Retina (tissue), 1 donor: ENCODE measurements around the gene CASP9.
A peak's percentile ranks its signal among the peaks of the same experiment; 100 is the strongest.
"Not testable (repeated sequence)": the region's sequence is repeated elsewhere in the genome, so short reads cannot be mapped to it uniquely, and the experiment has no call there.

Source experiments
- DNase-seq: peaks from one replicate; pipeline ENCODE4 v3.0.0-alpha.2; 2016

CASP9 gene

DNA sequence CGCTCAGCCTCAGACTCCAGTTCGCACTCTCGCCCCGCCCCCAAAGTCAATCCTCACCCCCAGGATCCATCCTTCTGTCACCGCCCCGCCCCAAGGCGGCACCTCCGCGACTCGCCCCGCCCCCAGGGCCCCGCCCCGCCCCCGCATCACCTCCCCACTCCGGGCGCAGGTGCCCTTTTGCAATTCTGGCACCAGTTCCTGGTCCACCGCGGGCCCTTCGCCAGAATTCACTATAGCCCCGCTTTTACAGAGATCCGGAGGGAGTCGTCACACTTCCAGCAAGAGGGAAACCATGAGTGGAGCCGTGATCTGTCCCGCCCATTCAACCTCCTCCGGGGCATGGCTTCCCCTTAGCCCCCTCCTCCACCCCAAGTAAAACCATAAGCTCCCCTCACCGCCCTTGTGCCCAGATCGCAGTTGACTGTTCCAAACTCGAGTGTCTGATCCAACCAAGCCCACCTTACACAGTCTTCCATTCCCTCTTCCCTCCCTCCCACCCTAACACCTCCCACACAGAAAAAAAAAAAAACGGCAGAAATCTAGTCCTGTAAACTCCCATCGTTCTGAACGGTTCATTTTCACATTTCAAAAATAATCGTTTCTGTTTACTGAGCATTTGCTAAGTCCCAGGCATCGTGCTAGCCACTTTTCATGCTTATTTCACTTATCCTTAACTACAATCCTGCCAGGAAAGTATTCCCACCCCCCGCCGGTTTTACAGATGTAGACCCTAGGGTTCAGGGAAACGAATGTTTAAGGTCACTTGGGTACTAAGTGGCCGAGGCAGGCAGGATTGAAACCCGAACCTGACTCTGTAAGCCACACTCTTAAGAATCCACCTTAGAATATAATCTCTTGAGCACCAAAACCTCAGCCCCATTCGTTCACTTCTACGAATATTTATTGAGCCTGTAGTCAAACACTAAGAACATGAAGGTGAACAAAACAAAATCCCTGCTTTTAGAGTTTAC, 1.3 kb upstream of the CASP9 start:
- DNase-seq, result peak; percentile 59

DNA sequence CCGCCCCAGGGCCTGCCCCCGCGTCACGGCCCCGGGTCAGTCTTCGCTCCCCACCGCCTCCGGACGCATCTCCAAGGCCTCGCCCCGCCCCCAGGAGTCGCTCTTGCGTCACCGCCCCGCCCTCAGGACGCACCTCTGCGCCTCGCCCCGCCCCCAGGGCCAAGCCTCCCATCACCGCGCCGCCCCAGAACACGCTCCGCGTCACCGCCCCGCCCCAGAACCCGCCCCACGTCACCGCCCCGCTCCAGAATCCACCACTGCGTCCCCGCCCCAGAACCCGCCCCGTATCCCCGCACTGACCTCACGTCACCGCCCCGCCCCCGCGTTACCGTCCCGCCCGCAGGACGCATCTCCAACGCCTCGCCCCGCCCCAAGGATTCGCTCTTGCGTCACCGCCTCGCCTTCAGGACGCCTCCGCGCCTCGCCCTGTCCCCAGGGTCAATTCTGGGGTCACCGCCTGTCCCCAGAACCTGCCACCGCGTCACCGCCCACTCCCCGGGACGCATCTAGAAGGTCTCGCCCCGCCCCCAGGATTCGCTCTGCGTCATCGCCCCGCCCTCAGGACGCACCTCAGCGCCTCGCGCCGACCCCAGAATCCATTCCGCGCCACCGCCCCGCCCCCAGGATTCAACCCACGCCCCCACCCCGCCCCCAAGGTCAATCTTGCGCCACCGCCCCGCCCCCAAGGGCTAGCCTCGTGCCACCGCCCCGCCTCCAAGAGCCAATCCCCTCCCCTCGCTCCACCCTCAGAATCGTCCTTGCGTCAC, 451 bp upstream of the CASP9 start:
- peak; percentile 96 for DNase-seq

DNA sequence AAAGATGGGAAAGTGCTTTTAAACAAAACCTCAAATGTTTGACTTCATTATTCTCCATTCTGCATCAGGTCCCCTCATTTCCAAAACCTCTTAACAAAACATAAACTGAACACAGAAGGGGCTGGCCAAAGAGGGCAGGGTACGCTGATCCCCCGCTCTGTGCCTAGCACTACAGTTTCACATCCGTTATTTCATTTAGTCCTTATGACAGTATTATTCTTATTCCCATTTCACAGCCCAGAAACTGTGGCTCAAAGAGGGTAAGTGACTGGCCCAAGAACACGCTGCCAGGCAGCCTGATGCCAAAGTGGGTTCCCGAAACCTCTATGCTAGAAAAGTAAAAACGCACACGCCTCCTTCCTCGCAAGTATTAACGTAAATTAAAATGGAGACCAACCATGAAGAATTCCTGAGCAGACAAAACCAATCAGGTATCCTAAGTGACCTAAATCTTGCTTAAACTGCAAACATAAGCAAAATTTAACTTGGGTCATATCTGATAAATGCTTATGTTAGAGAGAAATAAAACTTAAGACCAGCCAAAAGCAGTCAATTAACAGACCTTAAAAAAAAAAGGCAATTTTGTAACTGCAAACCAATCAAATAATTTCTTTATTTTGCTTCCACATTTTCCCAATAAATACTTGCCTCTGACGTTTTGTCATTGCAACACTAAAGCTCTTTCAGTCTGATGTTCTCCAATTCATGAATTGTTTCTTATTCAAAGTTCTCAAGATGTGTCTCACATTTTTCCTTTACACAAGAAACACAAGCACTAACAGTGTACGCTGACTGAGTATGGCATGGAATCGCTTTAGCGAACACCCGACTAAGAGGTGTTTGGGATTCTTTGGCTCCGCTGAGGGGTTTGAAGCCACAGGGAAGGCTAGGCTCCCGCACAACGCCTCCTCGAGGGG, 653 bp downstream of the CASP9 start:
- peak; percentile 25 for DNase-seq

DNA sequence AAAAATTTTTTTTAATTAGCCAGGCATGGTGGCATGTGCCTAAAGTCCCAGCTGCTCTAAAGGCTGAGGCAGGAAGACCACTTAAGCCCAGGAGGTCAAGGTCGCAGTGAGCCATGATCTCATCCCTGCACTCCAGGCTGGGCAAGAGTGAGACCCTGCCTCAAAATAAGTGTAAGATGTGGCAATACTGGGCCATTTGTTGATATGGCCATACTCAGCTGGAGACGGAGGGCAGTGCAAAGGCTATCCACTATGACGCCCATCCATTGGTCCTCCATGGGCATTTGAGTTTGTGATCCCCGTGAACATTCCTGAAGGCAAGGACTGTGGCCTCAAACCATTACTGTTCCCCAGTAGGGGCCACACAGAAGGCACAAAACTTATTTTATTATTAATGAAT, 1.5 kb downstream of the CASP9 start:
- no peak for DNase-seq

DNA sequence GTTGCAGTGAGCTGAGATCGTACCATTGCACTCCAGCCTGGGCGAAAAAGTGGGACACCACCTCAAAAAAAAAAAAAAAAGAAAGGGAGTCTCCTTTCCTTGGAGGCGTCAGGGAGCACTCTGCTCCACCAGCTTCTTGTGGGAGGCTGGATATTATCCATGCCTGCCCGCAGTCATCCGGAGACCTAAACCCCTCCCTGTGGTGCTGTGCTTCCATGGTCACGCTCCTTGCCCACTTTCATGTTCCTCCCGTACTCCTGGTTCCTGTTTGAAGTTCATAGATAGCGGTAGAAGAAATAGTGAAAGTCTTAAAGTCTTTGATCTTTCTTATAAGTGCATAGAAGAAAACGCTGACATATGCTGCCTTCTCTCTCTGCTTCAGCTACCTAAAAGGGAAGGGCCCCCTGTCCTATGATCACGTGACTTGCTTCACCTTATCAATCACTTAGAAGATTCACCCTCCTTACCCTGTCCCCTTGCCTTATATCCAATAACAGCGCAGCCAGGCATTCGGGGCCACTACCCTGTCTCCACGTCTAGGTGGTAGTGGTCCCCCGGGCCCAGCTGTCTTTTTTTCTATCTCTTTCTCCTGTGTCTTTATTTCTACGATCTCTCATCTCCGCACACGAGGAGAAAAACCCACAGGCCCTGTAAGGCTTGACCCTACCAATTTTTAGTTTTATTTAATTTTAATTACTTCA, 2.7 kb downstream of the CASP9 start:
- DNase-seq, result not testable (repeated sequence)

DNA sequence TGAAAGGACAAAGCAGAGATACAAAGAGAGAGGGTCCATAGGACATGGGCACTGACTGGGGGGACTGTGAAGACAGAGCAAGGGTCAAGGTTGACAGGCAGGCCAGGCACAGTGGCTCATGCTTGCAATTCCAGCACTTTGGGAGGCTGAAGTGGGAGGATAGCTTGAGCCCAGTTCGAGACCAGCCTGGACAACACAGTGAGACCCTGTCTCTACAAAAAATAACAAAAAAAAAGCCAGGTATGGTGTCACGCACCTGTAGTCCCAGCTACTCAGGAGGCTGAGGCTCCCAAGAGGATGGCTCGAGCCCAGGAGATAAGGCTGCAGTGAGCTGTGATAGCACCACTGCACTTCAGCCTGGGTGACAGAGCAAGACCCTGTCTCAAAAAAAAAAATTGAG, 4.4 kb downstream of the CASP9 start:
- DNase-seq, result no peak

DNA sequence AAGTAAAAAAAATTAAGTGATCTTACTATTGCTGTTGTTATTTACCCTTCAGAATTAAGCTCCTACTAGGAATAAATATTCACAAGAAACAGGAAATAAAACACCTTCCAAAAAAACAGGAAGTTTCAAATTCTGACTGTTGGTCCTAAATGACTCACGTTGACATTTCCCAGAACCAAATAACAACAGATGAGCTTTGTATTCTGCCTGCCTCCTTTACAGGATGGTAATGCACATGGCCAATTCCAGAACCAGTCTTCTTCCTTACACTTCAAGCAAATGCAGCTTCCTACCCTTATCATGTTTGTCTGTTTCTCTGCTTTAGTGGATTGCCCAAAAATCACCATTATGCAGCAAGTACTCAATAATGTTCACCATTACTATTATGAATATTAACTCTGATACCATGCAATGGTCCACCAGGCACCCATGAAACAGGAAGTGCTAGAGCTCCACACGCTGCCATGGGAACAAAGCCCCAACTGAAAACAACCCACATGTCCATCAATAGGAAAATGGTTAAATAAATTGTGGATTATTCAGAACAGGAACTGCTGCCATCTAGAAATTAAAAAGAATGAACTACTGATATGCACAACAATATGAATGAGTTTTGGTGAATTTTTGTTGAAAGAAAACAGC, 8.9 kb downstream of the CASP9 start:
- DNase-seq, result no peak

DNA sequence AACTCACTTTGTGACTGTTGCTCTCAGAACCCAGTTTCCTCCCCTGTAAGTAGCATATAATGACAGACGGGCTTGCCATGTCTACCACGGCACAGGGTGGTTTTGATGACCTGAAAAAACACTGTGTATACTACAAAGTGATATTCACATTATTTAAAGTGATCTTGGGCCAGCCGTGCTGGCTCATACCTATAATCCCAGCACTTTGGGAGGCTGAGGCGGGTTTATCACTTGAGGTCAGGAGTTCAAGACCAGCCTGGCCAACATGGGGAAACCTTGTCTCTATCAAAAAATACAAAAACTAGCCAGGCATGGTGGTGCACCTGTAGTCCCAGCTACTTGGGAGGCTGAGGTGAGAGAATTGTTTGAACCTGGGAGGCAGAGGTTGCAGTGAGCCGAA, 9.5 kb downstream of the CASP9 start:
- not testable (repeated sequence) for DNase-seq

DNA sequence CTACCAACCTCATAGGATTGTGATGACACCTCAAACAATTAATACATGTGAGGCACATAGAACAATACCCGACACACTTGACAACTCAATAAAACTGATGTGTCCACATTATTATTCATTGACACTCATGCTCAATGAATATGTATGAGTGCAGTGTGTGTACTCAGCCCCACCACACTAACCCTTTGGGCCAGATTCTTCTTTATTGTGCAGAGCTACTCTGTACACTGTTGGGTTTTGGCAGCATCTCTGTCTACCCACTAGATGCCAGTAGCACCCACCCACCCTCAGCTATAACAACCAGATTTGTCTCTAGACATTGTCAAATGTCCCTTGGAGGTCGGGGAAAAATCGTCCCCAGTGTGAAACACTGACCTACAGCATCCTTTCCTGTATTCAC, 10.1 kb downstream of the CASP9 start:
- DNase-seq, result no peak

DNA sequence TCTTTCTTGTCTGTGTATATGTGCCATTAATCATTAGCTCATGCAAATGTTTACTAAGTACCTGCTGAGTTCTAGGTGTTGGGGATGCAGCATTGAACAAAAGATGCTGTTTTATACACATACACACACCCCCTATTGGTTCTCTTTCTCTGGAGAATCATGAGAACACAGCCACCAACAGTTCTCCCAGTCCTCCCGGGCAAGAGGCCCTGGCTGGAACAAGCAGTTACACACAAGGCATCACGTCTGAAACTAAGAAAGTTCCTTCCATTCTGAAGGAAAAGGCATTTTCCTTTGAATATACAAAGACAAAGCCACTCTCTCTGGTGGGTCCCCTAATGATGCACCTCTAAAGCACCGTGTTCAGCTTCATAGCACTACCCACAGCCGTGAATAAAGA, 10.8 kb downstream of the CASP9 start:
- DNase-seq, result no peak

DNA sequence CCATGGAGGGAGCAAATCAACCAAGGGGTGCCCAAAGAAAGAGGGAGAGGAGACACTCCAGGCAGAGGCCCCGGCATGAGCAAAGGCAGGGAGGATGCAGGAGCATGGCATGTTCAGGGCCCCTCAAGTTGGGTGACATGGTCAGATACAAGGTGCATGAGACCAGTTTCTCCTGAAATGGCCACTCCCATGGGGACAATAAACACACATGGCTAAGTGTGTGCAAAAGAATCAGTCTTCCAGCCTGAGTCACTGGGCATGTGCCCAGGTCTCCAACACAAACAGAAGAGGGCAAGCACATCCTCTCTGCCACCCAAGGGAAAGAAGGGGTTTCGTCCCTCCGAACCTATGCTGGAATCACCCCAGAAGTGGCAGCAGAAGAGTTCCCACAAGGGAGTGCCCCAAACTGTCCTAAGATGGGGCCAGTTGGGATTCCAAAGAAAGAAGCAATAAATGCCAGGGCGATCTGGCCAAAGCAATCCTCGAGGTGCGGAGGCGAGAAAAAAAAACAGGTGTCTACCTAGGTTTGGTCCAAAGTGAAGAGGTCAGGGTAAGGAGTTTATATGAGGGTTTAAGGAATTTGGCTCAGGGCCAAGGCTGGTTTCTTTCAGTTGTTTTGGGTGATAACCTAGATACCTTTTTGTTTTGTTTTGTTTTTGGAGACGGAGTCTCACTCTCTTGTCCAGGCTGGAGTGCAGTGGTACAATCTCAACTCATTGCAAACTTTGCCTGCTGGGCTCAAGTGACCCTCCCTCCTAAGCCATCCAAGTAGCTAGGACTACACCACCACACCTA, 13.2 kb downstream of the CASP9 start:
- no peak for DNase-seq

DNA sequence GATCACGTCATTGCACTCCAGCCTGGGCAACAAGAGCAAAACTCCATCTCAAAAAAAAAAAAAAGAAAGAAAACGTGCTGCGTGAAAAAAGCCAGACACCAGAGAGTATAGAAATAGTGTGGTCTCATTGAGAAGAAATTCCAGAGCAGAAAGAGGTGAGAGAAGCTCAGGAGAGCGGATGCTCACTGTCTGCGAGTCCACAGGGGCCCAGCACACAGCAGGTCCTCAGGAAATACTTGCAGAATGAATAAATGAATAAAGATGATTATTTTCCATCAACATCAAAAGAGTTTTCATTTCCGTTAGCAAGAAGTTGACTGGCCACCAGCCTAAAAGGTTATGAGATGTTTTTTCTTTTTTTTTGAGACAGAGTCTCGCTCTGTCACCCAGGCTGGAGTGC, 14.4 kb downstream of the CASP9 start:
- no peak for DNase-seq

DNA sequence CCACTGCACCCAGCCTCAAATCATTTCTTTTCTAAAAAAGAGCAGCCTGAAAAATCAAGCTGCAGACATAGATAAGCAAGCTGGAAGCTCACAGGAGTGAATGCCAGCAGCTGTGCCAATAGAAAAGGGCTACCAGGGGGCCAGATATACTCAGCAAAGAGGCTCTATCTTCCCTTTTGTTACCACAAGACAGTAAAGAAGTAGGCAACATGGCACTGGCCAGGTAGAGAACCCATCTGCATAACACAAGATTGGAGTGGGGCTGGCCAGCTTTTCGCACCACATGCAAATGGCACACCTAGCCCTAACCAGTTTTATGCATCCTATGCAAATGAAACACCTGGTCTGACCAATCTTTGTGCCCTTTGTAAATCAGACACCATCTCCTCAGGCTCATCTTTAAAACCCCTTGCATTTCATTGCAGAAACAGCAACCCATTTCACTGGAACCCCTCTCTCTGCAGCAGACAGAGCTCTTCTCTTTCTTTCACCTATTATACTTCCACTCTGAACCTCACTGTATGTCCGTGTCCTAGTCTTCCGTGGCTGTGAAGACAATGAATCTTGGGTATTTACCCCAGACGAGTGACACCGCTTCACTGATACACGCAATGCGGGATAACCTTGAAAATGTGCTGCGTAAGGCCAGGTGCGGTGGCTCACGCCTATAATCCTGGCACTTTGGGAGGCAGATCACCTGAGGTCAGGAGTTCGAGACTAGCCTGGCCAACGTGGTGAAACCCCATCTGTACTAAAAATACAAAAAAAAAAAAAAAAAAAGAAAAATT, 15.1 kb downstream of the CASP9 start:
- DNase-seq, result no peak

DNA sequence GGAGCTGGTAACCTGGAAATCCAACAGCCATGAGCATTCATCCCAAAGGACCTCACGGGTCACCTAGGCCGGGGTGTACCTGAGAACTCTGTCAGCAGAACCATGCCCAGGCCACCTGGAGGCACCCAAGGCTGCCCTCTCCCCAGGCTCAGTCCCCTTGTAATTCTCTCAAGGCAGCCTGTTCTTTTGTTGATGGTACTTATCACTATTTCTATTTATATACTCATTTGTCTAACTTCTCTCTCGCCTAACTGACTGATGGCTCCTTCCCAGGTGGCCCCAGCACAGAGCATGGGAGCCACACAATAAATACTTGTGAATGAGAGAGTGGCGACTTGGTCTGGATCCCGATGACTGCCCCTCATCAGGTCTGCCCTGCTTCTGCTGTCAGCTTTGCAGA, 16.7 kb downstream of the CASP9 start:
- DNase-seq, result no peak

DNA sequence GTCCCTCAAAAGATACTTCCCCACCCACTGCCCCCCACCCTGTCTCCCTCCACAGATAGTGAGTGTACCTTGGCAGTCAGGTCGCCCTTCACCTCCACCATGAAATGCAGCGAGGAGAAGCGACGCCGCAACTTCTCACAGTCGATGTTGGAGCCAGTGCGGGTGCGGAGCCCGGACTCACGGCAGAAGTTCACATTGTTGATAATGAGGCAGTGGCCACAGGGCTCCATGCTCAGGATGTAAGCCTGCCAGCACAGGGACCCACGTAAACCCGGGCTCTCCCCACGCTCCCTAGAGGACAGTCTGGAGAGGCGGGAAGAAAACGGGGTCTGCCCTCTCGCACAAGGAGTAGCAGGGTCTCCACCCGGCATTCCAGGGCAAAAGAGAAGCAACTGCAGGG, 17.2 kb downstream of the CASP9 start:
- DNase-seq, result no peak

DNA sequence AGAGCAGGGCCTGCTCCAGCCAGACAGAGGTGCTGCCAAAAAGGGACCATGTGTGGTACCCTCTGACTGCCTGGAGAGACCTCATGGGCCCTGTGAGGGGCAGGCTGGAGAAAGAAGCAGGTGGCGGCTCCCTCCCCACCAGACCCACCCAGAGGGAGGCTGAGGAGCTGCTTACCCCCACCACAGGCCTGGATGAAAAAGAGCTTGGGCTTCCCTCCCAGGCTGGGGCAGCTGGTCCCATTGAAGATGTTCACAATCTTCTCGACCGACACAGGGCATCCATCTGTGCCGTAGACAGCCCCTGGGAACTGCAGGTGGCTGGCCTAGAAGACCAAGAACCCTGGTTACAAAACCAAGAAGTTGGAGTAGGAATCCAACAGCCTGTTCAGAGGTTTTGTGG, 19.6 kb downstream of the CASP9 start:
- DNase-seq, result no peak

DNA sequence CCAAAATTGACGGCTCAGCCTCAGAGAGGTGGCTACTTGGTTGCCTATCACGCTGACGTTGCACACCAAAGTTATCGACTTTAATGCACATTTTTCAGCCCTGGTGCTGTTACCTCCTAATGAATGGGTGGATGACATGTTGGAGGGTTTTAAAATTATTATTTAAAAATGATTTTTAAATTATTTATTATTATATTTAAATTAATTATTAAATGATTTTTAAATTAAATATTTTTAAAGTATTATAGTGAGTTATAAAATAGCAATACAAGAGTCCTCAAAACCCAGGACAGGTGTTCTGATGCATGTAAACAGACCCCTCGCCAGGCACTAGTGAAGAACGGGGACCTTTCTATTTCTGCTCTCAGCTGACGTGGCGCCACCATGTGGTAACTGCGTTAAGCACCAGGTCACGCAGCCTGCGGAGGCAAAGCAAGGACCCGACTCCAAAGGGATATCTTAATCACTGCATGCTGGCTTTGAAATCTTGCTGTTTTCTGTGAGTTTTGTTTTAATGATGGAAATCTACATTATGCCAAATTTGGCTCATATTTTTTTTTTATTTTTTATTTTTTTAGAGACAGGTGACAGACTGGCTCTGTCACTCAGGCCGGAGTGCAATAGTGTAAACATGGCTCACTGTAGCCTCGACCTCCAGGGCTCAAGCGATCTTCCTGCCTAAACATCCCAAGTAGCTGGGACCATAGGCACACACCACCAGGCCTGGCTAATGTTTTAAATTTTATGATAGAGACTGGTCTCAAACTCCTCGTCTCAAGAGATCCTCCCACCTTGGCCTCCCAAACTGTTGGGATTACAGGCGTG, 22.6 kb downstream of the CASP9 start:
- DNase-seq, result peak; percentile 63

DNA sequence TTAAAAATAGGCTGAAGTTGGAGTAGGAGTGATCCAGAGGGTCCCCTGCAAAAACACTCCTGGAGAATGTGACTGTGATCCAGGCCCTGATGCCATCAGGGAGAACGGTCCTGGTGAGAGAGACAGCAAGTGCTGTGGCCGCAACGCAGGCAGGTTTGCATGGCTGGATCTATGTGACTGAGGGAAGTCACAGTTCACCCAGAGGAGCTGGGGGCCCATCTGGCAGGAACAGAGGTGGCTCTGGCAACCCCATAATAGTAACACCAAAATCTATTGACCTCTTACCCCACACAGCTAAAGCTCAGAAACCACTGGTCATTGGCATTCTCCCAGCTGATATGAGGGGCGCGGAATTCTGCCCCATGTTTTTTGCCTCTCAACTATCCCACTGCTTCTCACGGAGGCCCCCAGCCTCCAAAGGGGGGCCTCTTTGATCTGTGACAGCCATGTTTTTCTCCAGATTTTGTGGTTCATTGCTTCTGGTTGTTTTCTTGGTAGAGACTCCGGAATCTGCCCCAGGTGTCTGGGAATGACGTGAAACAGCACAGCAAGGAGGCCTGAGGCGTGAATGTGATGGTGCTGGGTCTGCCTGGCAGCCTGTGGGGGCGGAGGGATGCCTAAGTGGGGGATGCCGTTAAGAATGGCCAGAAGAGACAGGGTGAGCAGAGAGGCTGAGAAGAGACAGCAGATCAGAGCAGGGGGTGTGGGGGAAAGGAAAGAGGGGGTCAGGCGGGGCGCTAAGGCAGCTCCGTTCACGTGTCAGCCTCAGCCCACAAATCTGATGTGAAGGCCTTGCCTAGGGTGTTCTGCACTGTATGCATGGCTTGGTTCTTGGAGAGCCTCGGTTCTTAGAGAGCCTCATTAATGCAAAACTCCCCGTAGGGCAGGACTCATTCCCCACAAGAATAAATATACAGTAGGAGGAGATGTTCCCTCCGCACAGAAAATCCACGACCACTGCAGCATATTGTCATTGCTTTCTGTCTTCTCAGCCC, 23.5 kb downstream of the CASP9 start:
- DNase-seq, result peak; percentile 46
